HCT116 (cell line): Measurements from ENCODE around the gene PHF5A. TPM values are rescaled to one million over a fixed set of nuclear protein-coding genes. Genes with fewer than 3 reads are reported as not detected.

ENCODE experiments used
- ATAC-seq: fragments of 200-7000 bp; cut with Tn5 transposase; 2 replicates; pipeline ENCODE4 v1.9.1; 2020; ENCODE audit warnings: mild to moderate bottlenecking, moderate library complexity
- BruUV-seq: library from RNA; stranded (reverse); fragments of 400-500 nt; replicated peaks from 2 replicates; lab custom pipeline; 2021; lab: Mats Ljungman, UMichigan
- CTCF ChIA-PET: fragments of 300-600 bp; sonication (Branson Sonifier 250); formaldehyde crosslinking; loops from one replicate; lab custom pipeline; 2021; ENCODE audit warnings: antibody characterized with exemption; lab: Charles Lee
- POLR2A ChIA-PET: fragments of 300-600, 350-600 bp; sonication (Branson Sonifier 250); formaldehyde crosslinking; loops from one replicate; lab custom pipeline; 2021; ENCODE audit warnings: antibody characterized with exemption; lab: Charles Lee
- RAD21 ChIA-PET, 2 experiments: fragments of 300-600 bp; sonication (Branson Sonifier 250); formaldehyde crosslinking; loops; one replicate each; lab custom pipeline; 2023; ENCODE audit warnings: low total read pairs in 2 of 2; ENCODE audit not compliant: uncharacterized antibody in 2 of 2, unreplicated experiment in 2 of 2, low non-redundant PET in 1 of 2; lab: Charles Lee
- DNase-seq: peaks from one replicate; pipeline ENCODE4 v3.0.0-alpha.2; 2010; ENCODE audit warnings: low read depth, low spot score
- H2AFZ ChIP-seq: fragments of 200-600 bp; shearing (Covaris generic), sonication (generic); 2 replicates; pipeline ENCODE4 v1.6.1; 2017; ENCODE audit warnings: low read depth, mixed run types, mixed read lengths, antibody characterized with exemption, low read length; ENCODE audit not compliant: poor library complexity, severe bottlenecking
- H3K27ac ChIP-seq: 2 replicates; pipeline ENCODE4 v1.5.1; 2012; ENCODE audit warnings: low read depth, low read length
- H3K27me3 ChIP-seq: fragments of 200-600 bp; sonication (generic); 2 replicates; pipeline ENCODE4 v1.6.1; 2016; ENCODE audit warnings: mixed run types, low read length, mixed read lengths; ENCODE audit not compliant: insufficient read depth
- H3K36me3 ChIP-seq, 2 experiments: fragments of 200-500 bp in 1 of 2; fragments of 200-600 bp in 1 of 2; sonication (Bioruptor generic) in 1 of 2; sonication (generic) in 1 of 2; 2 replicates each; pipeline versions ENCODE4 v1.5.1 to v1.6.1; 2014 to 2016; ENCODE audit warnings: low read length in 2 of 2, inconsistent platforms in 1 of 2, mixed read lengths in 1 of 2, mixed run types in 1 of 2; ENCODE audit not compliant: insufficient read depth in 2 of 2, control insufficient read depth in 1 of 2
- H3K4me1 ChIP-seq, 2 experiments: fragments of 200-600 bp in 1 of 2; sonication (generic) in 1 of 2; 2 replicates each; pipeline versions ENCODE4 v1.5.1 to v1.6.1; 2012 to 2017; ENCODE audit warnings: low read length in 2 of 2, inconsistent platforms in 1 of 2, mild to moderate bottlenecking in 1 of 2, mixed read lengths in 1 of 2, mixed run types in 1 of 2, moderate library complexity in 1 of 2; ENCODE audit not compliant: insufficient read depth in 2 of 2, control insufficient read depth in 1 of 2
- H3K4me2 ChIP-seq: fragments of 200-600 bp; sonication (generic); 2 replicates; pipeline ENCODE4 v1.6.1; 2017; ENCODE audit warnings: mixed run types, low read length, mixed read lengths
- H3K4me3 ChIP-seq, 2 experiments: fragments of 200-600 bp in 1 of 2; sonication (generic) in 1 of 2; replicated peaks in 1 of 2; 2 replicates each; pipeline ENCODE4 v1.5.1; 2011 to 2016; ENCODE audit warnings: low read length in 2 of 2, control low read depth in 1 of 2, low read depth in 1 of 2, mild to moderate bottlenecking in 1 of 2, mixed read lengths in 1 of 2, mixed run types in 1 of 2
- H3K79me2 ChIP-seq: fragments of 200-600 bp; sonication (generic); 2 replicates; pipeline ENCODE4 v1.6.1; 2017; ENCODE audit warnings: mild to moderate bottlenecking, mixed run types, low read length, moderate library complexity, mixed read lengths; ENCODE audit not compliant: insufficient read depth
- H3K9ac ChIP-seq: fragments of 200-600 bp; sonication (generic); 2 replicates; pipeline ENCODE4 v1.6.1; 2016; ENCODE audit warnings: low read length, mixed read lengths
- H3K9me2 ChIP-seq: fragments of 200-600 bp; sonication (generic), shearing (Covaris generic); 2 replicates; pipeline ENCODE4 v1.6.1; 2017; ENCODE audit warnings: mixed run types, mild to moderate bottlenecking, moderate library complexity; ENCODE audit not compliant: insufficient read depth
- H3K9me3 ChIP-seq, 2 experiments: fragments of 200-500 bp in 1 of 2; fragments of 200-600 bp in 1 of 2; sonication (Bioruptor generic) in 1 of 2; sonication (generic) in 1 of 2; 2 replicates each; pipeline ENCODE4 v1.6.1; 2014 to 2017; ENCODE audit warnings: low read length in 2 of 2, mixed read lengths in 2 of 2, inconsistent platforms in 1 of 2, low read depth in 1 of 2, mild to moderate bottlenecking in 1 of 2, mixed run types in 1 of 2, moderate library complexity in 1 of 2; ENCODE audit not compliant: control insufficient read depth in 1 of 2, insufficient read depth in 1 of 2
- H4K20me1 ChIP-seq: fragments of 200-600 bp; sonication (generic), shearing (Covaris generic); 2 replicates; pipeline ENCODE4 v1.6.1; 2017; ENCODE audit warnings: mixed run types, mild to moderate bottlenecking, moderate library complexity; ENCODE audit not compliant: insufficient read depth
- POLR2A ChIP-seq: IDR thresholded peaks from 2 replicates; pipeline ENCODE4 v1.7.0; 2011; ENCODE audit warnings: borderline replicate concordance; ENCODE audit not compliant: insufficient read depth, insufficient read length; ENCODE audit errors: extremely low read depth
- RAD21 ChIP-seq: IDR thresholded peaks from 2 replicates; pipeline ENCODE4 v1.6.1; 2012; ENCODE audit warnings: low read depth, mild to moderate bottlenecking
- SRF ChIP-seq: IDR thresholded peaks from 2 replicates; pipeline ENCODE4 v1.6.1; 2012; ENCODE audit warnings: low read depth
- ZBTB33 ChIP-seq: IDR thresholded peaks from 2 replicates; pipeline ENCODE4 v1.6.1; 2011; ENCODE audit warnings: mild to moderate bottlenecking, low read length, moderate library complexity; ENCODE audit not compliant: insufficient replicate concordance; ENCODE audit errors: extremely low read depth
- intact Hi-C: fragments of 100-400 bp; cut with micrococcal nuclease; formaldehyde crosslinking; loops from 2 replicates; pipeline ENCODE4 v1.10.0; 2022
- total RNA-seq: library from RNA; stranded (reverse); gene quantifications from one replicate; pipeline ENCODE4 v1.2.1, GENCODE V29; 2021; ENCODE audit not compliant: unreplicated experiment

PHF5A gene
- total RNA-seq, 1 experiment from 2014 or later, result 86.0 TPM

- Histone ChIP-seq H3K4me3 (peak overlapping the region; percentile 93 to 94), H4K20me1 (no peaks in the 10 kb centered on the region), H3K79me2 (peaks cover 53% of the 10 kb centered on the region), H3K4me1 (peaks cover 5 to 29% of the 10 kb centered on the region in 2 experiments; a peak in 3 of 4 replicates)
- TF ChIP-seq RAD21 (no peak), POLR2A (no peak), SRF (no peak), ZBTB33 (no peak)
- TF ChIP-seq, all 23 proteins: peak for 0
- no peaks in the 10 kb centered on the region for H3K9me3 ChIP-seq
- peak overlapping the region; percentile 100 for H3K27ac ChIP-seq
- intact Hi-C loops, result loop anchor here (2.0 to 10.0 kb wide), 2 partner anchors 71 to 351 kb away; partner anchors contain the start of gene EP300
- DNase-seq (no peak), ATAC-seq (no peak)
- no peaks in the 10 kb centered on the region for H3K9me2 ChIP-seq
- peak overlapping the region; percentile 99 for H3K4me2 ChIP-seq
- peak overlapping the region; percentile 96 for H3K9ac ChIP-seq
- no peaks in the 10 kb centered on the region for H3K27me3 ChIP-seq
- POLR2A ChIA-PET, result interaction anchor here (0.7 to 5.0 kb wide), 19 partner anchors 10 to 523 kb away, joined by 3 to 57 read pairs (median 4); partner anchors contain the start of genes ACO2, PHF5A, PMM1 and RANGAP1
- CTCF ChIA-PET, result interaction anchor here (1.0 to 1.8 kb wide), 2 partner anchors 42 to 71 kb away, joined by 3 to 6 read pairs; no protein-coding TSS in a partner anchor
- no peak overlapping the region for H2AFZ ChIP-seq
- peaks cover 5 to 14% of the 10 kb centered on the region in 2 experiments; a peak in 2 of 4 replicates for H3K36me3 ChIP-seq
- BruUV-seq, result no TSS peak
- RAD21 ChIA-PET, result interaction anchor here in 1 of 2 experiments (1.2 kb wide), 1 partner anchor 42 kb away, joined by 3 read pairs; no protein-coding TSS in a partner anchor
Observed at GRCh38 chr22:41446057-41446501, 22.4 kb downstream of the PHF5A start.
